ENCODE results near the gene DOCK1.
"Not testable (repeated sequence)": the region's sequence is repeated elsewhere in the genome, so short reads cannot be mapped to it uniquely, and the experiment has no call there.

Gene DOCK1

DNA sequence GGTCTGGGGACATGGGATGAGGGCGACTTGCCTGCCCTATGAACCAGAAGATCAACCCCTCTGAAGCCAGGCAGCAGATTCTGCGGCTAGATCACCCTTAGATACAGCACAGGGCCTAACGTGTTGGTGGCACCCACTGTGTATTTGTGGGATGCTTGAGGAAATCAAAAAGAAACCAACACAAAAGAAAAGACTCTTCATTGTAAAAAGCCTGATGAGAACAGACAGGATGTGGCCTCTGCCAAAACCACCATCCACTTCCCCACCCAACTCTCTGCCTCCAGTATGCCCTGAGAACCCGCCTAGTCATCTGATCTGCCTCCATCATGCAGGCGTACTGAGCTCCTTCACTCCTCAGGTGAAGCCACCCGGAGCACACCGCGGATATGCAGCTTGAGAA lies 388.4 kb downstream of the DOCK1 start:
- FAIRE-seq: no peak

DNA sequence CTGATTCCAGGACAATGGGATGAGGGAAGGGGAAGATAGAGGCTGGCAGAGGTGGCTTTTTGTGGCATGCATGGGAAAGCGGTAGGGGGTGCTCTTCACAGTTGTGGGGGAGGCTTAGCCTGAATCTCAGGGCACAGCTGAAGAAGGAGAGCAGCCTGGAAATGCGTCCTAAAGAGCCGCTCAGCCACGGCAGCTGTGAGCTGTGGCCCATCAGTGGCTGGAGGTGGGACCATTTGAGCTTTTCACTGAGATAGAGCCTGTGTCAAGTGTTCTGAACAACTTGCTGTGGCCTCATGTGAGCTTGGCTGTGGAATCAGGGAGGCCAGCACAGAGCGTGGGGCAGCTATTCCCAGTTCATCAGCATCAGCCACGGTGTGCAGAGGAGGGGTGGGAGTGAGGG lies 391.5 kb downstream of the DOCK1 start:
- no peak for FAIRE-seq

DNA sequence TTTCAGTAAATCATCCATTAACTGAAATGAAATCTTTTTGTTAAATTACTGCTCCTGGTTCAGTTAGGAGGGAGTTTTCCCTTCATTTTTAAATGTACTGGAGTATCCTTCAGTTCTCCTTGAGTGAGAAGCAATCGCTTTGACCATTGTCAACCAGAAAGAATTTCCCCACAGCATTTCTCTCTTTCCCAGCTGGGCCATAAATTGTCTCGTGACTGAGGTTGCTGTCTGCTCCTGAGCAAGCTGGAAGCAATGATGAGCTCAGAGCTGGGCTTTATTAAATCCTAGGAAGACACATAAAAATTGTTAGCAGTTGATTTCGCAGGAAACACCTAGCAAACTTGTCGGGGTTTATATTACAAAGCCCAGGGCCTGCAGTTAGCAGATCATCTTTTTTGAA lies 393.2 kb downstream of the DOCK1 start:
- FAIRE-seq: no peak

DNA sequence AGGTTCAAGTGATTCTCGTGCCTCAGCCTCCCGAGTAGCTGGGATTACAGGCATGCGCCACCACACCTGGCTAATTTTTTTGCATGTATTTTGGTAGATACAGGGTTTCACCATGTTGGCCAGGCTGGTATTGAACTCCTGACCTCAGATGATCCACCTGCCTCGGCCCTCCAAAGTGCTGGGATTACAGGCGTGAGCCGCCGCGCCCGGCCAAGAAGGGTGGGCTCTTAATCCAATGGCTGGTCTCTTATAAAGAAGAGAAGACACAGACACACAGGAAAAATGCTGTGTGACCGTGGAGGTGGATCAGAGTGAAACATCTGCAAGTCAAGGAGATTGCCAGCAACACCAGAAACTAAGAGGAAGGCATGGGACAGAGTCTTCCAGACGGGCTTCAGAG lies 394.0 kb downstream of the DOCK1 start:
- not testable (repeated sequence) for FAIRE-seq

- FAIRE-seq: no peak
These were observed 394.9 kb downstream of the DOCK1 start for GRCh38 chr10:127299956-127300689.

GRCh38 chr10:127300868-127301321 lies 395.7 kb downstream of the DOCK1 start:
- FAIRE-seq: no peak

DNA sequence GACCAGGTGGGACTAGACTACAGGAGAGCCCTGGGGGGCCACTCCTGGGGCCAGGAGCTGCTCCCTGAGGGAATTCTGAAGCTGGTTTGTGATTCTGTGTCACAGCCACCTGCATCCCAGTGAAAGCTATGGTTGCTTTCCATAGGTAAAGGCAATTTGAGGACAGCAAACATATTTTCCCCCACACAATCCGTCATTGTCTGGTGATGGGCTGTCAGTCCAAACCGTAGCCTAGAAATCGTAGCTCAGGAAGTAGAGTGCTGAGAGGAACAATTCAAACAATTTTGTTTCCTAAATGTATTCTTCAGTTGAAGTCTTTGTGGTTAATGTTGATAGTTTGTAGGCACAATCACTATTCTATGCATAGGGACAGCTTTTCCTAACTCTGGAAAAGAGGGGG lies 397.1 kb downstream of the DOCK1 start:
- FAIRE-seq: no peak

DNA sequence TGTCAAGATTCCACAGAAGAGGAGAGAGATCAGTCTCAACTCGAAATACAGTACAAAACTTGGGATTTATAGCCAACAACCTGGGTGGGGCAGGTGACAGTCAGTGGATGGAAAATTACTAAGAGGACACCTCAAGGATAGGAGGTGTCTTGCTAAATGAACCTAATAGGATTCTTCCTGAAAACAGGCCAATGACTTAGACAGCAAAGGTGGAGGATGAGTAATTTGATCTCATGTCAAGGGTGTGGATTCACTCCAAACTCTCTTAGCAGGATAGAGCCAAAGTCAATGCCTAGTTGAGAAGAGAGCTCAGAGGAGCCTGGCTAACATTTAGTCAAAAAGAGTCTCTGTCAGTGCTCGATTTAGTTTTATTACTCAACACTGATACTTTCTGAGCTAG lies 397.9 kb downstream of the DOCK1 start:
- no peak for FAIRE-seq

DNA sequence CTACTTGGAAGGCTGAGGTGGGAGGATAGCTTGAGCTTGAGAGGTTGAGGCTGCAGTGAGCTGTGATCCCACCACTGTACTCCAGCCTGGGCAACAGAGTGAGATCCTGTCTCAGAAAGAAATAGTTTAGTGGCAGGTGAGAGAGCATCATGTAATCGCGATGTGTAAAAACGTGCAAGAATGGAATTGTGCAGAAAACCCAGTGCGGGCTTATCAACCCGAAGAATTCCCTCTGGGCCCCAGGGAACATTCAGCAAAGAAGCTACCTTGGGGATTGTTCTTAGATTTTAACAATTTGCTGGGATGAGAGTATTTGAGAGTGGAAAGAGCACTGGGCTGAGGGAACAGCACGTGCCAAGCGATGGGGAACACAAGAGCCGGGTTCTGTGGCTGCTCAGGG lies 398.5 kb downstream of the DOCK1 start:
- no peak for FAIRE-seq

DNA sequence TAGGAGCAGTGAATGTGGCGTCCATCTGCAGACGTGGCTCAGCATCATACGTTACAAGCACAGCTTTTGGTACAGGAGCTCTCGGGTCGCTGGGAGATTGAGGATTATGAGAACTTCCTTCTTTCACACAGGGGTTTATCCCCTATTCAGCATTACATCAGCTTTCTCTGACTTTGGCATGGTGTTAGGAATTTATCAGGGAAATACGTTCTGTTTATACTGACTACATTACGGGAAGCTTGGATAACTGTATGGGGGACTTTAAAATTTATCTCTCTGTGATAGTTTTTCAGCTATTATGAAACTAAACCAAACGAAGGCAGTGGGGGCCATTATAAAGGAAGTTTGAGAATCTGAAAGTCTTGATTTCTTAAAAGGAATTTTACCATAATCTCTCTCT lies 401.3 kb downstream of the DOCK1 start:
- no peak for FAIRE-seq

- no peak for FAIRE-seq
These were observed 402.1 kb downstream of the DOCK1 start for GRCh38 chr10:127307338-127307737.

GRCh38 chr10:127308031-127308430 lies 402.8 kb downstream of the DOCK1 start:
- FAIRE-seq: no peak

DNA sequence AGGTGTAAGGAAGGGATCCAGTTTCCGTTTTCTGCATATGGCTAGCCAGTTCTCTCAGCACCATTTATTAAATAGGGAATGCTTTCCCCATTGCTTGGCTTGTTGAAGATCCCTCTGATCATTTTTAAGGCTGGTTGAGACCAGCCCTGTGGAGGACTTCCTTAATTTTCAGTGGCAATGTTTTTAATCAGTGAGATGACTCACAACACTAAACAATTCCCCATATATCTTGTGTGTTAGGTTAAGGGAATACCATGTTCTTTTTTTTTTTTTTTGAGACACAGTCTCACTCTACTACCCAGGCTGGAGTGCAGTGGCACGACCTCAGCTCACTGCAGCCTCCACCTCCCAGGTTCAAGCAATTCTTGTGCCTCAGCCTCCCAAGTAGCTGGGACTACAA lies 404.4 kb downstream of the DOCK1 start:
- not testable (repeated sequence) for FAIRE-seq

DNA sequence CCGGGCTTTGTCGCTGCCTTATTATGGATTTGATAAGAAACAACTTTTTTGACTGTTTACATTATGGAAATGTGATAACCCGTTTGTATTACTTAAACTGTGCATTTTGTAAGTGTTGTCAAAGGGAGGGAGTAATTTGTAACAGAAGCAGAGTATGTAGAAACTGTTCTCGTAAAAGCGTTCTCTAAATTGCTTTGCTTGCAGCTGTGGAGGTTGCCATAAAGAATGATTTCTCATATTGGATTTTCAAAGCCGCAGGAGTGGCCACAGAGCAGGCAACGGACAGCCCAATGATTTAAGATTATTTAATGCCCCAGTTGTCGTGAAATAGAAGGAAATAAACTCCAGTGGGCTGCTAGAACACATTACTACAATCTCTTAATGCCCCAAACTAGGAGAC lies 405.2 kb downstream of the DOCK1 start:
- no peak for FAIRE-seq

- FAIRE-seq: no peak
These were observed 405.7 kb downstream of the DOCK1 start for GRCh38 chr10:127310923-127311322.

- no peak for FAIRE-seq
These were observed 408.9 kb downstream of the DOCK1 start for GRCh38 chr10:127313996-127314700.

GRCh38 chr10:127314797-127315196 lies 409.6 kb downstream of the DOCK1 start:
- FAIRE-seq: no peak

DNA sequence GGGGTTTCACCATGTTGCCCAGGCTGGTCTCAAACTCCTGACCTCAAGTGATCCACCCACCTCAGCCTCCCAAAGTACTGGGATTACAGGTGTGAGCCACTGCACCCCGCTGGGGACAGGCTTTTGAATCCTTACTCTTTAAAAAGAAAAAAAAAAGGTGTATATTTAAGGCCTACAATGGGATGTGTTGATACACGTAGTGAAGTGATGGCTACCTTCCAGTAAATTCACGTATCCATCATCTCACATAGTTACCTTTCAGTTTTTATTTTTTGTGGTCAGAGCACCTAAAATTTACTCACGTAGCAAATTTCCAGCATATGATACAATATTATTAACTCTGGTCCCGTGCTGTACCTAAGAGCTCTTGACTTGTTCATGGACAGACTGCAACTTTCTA lies 410.7 kb downstream of the DOCK1 start:
- no peak for FAIRE-seq

DNA sequence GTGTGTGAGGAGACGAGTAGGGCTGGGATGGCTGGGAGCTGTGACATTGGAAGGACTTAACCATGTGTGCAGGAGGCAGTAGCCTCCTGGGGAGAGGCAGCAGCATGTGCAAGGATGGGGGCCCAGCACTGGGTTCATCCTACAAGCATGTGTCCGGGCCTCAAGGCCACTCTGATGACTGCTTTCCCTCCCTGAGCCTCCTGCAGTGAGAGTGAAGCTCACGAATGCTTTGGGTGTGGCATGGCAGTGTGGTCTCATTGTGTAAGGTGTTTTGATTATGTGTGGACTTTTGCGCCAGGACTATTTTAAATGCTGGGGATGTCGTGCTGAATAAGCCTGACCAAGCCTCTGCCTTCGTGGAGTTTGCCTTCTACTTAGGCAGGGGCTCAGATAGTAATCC lies 413.2 kb downstream of the DOCK1 start:
- FAIRE-seq: no peak

- FAIRE-seq: no peak
These were observed 414.0 kb downstream of the DOCK1 start for GRCh38 chr10:127319271-127319670.

DNA sequence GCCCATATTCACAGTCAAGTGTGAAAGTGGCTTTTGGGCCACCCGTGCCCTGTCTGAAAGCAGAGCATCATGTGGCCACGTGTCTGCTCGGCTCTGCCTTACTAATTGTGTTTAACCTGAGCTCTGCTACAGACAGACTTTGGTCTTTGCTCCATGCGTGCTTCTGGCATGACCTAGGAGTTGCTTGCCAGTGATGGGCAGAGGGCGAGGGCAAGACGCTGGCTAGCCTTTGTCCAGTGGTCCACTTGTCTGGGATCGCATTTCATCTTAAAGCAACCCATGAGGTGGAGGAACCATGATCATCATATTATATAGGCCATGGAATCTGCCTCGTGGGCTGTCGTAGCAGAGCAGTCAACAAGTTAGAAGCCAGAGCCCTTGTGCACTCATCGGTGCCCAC lies 414.5 kb downstream of the DOCK1 start:
- no peak for FAIRE-seq

DNA sequence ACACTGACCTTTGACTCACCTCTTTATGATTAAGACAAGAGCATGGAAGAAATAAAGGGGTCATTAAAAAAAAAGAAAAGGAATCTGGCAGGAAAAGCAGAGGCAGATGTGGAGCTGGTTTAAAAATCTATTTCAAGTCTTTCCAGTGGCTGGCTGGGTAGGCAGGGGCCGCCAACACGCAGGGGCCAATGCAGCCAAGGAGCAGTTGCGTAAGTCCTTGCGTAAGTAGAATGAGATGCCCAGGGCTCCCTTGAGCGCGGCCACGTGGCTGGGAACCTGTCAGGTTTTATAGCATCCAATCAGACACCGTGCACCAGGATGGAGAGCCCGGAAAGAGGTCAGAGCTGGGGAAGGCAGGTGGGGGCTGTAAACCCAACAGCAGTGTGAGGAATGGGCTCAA lies 414.9 kb downstream of the DOCK1 start:
- FAIRE-seq: no peak

DNA sequence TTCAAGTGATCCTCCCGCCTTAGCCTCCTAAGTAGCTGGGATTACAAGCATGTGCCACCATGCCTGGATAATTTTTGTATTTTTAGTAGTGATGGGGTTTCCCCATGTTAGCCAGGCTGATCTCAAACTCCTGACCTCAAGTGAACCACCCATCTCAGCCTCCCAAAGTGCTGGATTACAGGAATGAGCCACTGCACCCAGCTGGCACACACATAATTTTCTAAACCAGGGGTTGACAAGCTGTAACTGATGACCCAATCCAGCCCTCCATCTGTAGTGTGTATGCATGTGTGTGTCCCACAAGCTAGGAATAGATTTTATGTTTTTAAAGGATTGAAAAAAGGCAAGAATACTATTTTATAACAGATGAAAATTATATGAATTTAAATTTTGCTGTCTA lies 417.1 kb downstream of the DOCK1 start:
- FAIRE-seq: no peak

GRCh38 chr10:127325506-127325905 lies 420.3 kb downstream of the DOCK1 start:
- no peak for FAIRE-seq

- FAIRE-seq: no peak
These were observed 421.7 kb downstream of the DOCK1 start for GRCh38 chr10:127326883-127327282.

Measured in islet of Langerhans (tissue), 1 donor.